ACC112 (cell line): Measurements from ENCODE around the gene DNAH11.
"Not testable (repeated sequence)": the region's sequence is repeated elsewhere in the genome, so short reads cannot be mapped to it uniquely, and the experiment has no call there.

Experiments used
- H2AFZ ChIP-seq: fragments of 200-600 bp; sonication (generic); one replicate; pipeline ENCODE4 v1.6.0; 2017; ENCODE audit warnings: antibody characterized with exemption, low read length; ENCODE audit not compliant: unreplicated experiment
- H3K27ac ChIP-seq: fragments of 200-600 bp; sonication (generic); 2 replicates; pipeline ENCODE4 v1.5.1; 2014; ENCODE audit warnings: low read depth, mild to moderate bottlenecking, antibody characterized with exemption, low read length, moderate library complexity
- H3K27me3 ChIP-seq: fragments of 200-600 bp; sonication (generic); 2 replicates; pipeline ENCODE4 v1.6.1; 2014; ENCODE audit warnings: mild to moderate bottlenecking, antibody characterized with exemption, low read length, moderate library complexity, mixed read lengths; ENCODE audit not compliant: insufficient read depth
- H3K36me3 ChIP-seq: fragments of 200-600 bp; sonication (generic); 2 replicates; pipeline ENCODE4 v1.6.1; 2016; ENCODE audit warnings: mild to moderate bottlenecking, antibody characterized with exemption, low read length, moderate library complexity, mixed read lengths; ENCODE audit not compliant: insufficient read depth
- H3K4me1 ChIP-seq: fragments of 200-600 bp; sonication (generic); one replicate; pipeline ENCODE4 v1.6.1; 2016; ENCODE audit warnings: low read length, mixed read lengths; ENCODE audit not compliant: insufficient read depth, unreplicated experiment, control insufficient read depth
- H3K4me3 ChIP-seq: fragments of 200-600 bp; sonication (generic); 2 replicates; pipeline ENCODE4 v1.5.1; 2014; ENCODE audit warnings: mild to moderate bottlenecking, low read depth, low read length
- H3K79me2 ChIP-seq: fragments of 200-600 bp; sonication (generic); one replicate; pipeline ENCODE4 v1.6.0; 2016; ENCODE audit warnings: low read length; ENCODE audit not compliant: control insufficient read depth, unreplicated experiment, insufficient read depth

The DNAH11 gene

DNA sequence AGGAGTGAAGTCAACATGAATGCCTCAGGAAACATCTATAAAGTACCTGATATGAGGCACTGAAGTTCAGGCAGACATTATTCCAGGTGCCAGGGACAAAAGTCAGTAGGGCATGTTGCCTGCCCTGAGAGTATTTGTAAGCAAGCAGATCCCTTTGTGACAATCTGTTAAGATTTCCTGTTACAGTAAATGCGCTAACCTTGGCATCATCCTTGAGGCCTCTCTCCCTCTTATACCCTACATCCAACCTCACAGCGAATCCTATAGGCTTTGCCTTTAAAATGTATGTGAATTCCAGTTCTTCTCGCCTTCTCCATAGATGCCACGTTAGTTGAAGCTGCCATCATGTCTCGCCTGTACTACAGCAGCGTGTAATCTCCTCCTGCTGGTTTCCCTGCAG lies 165.3 kb downstream of the DNAH11 start:
- H2AFZ ChIP-seq: no peak overlapping the region
- H3K36me3 ChIP-seq: no peaks in the 10 kb centered on the region
- H3K79me2 ChIP-seq: no peaks in the 10 kb centered on the region
- no peak overlapping the region for H3K4me3 ChIP-seq
- no peaks in the 10 kb centered on the region for H3K4me1 ChIP-seq
- no peaks in the 10 kb centered on the region for H3K27me3 ChIP-seq
- H3K27ac ChIP-seq: no peak overlapping the region

DNA sequence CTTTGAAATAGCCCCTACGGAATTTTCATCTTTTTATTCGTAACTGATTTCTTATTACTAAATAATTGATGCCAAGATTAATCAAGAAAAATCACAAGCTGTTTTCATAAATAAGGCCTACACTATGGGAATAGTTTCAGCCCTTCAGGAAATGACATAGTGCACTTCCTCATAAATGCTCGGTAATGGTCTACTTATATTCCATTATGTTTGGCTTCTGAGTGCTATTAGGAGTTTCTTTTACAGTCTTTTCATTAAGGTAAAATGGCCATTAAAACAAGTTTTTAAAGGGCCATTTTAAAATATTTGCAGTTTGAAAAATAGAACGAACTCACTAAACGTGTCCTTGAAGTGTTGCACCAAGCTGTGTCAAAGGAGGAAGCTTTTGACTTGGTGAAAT lies 174.5 kb downstream of the DNAH11 start:
- Histone ChIP-seq H3K27ac (no peak overlapping the region), H3K27me3 (no peaks in the 10 kb centered on the region), H3K36me3 (no peaks in the 10 kb centered on the region), H3K4me1 (no peaks in the 10 kb centered on the region), H2AFZ (no peak overlapping the region), H3K4me3 (no peak overlapping the region), H3K79me2 (no peaks in the 10 kb centered on the region)

DNA sequence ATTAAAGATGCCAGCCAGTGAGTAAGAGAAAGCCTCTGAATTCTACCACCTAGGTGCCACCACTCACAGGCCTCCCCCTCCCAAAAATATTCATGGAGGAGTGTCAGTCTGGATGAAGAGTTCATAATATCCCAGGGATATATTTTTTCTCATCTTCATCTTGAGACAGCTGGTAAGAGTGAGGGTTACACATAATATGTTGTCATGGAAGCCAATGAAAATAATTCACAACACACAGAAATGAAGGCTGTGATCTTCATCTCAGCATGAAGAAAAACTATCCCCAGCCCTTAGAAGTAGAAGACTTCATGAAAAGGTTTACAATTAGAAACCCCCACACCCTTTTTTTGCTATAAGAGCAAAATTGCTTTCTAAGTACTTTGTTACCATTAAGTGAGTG lies 175.6 kb downstream of the DNAH11 start:
- Histone ChIP-seq H3K36me3 (no peaks in the 10 kb centered on the region), H3K27ac (no peak overlapping the region), H2AFZ (no peak overlapping the region), H3K4me3 (no peak overlapping the region), H3K4me1 (no peaks in the 10 kb centered on the region), H3K79me2 (no peaks in the 10 kb centered on the region), H3K27me3 (no peaks in the 10 kb centered on the region)

GRCh38 chr7:21719846-21720245 lies 177.0 kb downstream of the DNAH11 start:
- Histone ChIP-seq H3K4me3 (no peak overlapping the region), H3K27me3 (no peaks in the 10 kb centered on the region), H3K27ac (no peak overlapping the region)

GRCh38 chr7:21722371-21722770 lies 179.5 kb downstream of the DNAH11 start:
- Histone ChIP-seq H3K36me3 (no peaks in the 10 kb centered on the region), H3K4me1 (no peaks in the 10 kb centered on the region), H3K27me3 (no peaks in the 10 kb centered on the region), H3K4me3 (no peak overlapping the region), H2AFZ (no peak overlapping the region), H3K27ac (no peak overlapping the region), H3K79me2 (no peaks in the 10 kb centered on the region)

More at GRCh38 chr7:21719846-21720245, 177.0 kb downstream of the DNAH11 start:
- Histone ChIP-seq H2AFZ (no peak overlapping the region), H3K4me1 (no peaks in the 10 kb centered on the region), H3K79me2 (no peaks in the 10 kb centered on the region), H3K36me3 (no peaks in the 10 kb centered on the region)

GRCh38 chr7:21724562-21724961 lies 181.7 kb downstream of the DNAH11 start:
- Histone ChIP-seq H3K4me1 (no peaks in the 10 kb centered on the region), H3K27ac (no peak overlapping the region), H3K36me3 (no peaks in the 10 kb centered on the region), H3K79me2 (no peaks in the 10 kb centered on the region), H3K27me3 (no peaks in the 10 kb centered on the region), H3K4me3 (no peak overlapping the region), H2AFZ (no peak overlapping the region)

- Histone ChIP-seq H3K79me2 (no peaks in the 10 kb centered on the region), H3K4me3 (no peak overlapping the region), H2AFZ (no peak overlapping the region), H3K27me3 (no peaks in the 10 kb centered on the region), H3K36me3 (no peaks in the 10 kb centered on the region), H3K4me1 (no peaks in the 10 kb centered on the region), H3K27ac (no peak overlapping the region)
Observed at GRCh38 chr7:21730399-21730798, 187.6 kb downstream of the DNAH11 start.

- H3K27ac ChIP-seq: no peak overlapping the region
- no peaks in the 10 kb centered on the region for H3K36me3 ChIP-seq
- no peaks in the 10 kb centered on the region for H3K79me2 ChIP-seq
- H3K4me1 ChIP-seq: no peaks in the 10 kb centered on the region
- H3K27me3 ChIP-seq: no peaks in the 10 kb centered on the region; the same call in 1 of the 2 replicates
- no peak overlapping the region for H2AFZ ChIP-seq
- H3K4me3 ChIP-seq: no peak overlapping the region
Observed at GRCh38 chr7:21731977-21732376, 189.1 kb downstream of the DNAH11 start.

GRCh38 chr7:21732956-21733355 lies 190.1 kb downstream of the DNAH11 start:
- not testable (repeated sequence) for H3K79me2 ChIP-seq, H3K4me1 ChIP-seq, H3K36me3 ChIP-seq, H3K4me3 ChIP-seq, H3K27me3 ChIP-seq, H2AFZ ChIP-seq, H3K27ac ChIP-seq

- no peak overlapping the region for H3K4me3 ChIP-seq
- no peak overlapping the region for H3K27ac ChIP-seq
Observed at GRCh38 chr7:21733837-21734236, 191.0 kb downstream of the DNAH11 start.

GRCh38 chr7:21743493-21743892 lies 200.7 kb downstream of the DNAH11 start:
- no peaks in the 10 kb centered on the region for H3K27me3 ChIP-seq
- H2AFZ ChIP-seq: no peak overlapping the region
- H3K36me3 ChIP-seq: no peaks in the 10 kb centered on the region
- H3K27ac ChIP-seq: no peak overlapping the region
- H3K79me2 ChIP-seq: no peaks in the 10 kb centered on the region
- no peak overlapping the region for H3K4me3 ChIP-seq
- no peaks in the 10 kb centered on the region for H3K4me1 ChIP-seq

More at GRCh38 chr7:21733837-21734236, 191.0 kb downstream of the DNAH11 start:
- H3K36me3 ChIP-seq: no peaks in the 10 kb centered on the region
- no peaks in the 10 kb centered on the region for H3K4me1 ChIP-seq
- H3K79me2 ChIP-seq: no peaks in the 10 kb centered on the region
- no peak overlapping the region for H2AFZ ChIP-seq
- H3K27me3 ChIP-seq: no peaks in the 10 kb centered on the region; the same call in 1 of the 2 replicates
